RWPE2 (cell line): Measurements from ENCODE around the gene RGS6.

Source experiments
- ATAC-seq: fragments of 200-7000 bp; cut with Tn5 transposase; 3 replicates; pipeline ENCODE4 v1.9.1; 2021; ENCODE audit warnings: low read depth
- DNase-seq: peaks from one replicate; pipeline ENCODE4 v3.0.0-alpha.2; 2020; ENCODE audit warnings: low spot score
- H3K27ac ChIP-seq: fragments of 450-650 bp; 2 replicates; pipeline ENCODE4 v1.5.1; 2017; ENCODE audit warnings: mild to moderate bottlenecking; ENCODE audit not compliant: poor library complexity, severe bottlenecking
- H3K27me3 ChIP-seq: fragments of 250-450 bp; sonication (Bioruptor Pico); 2 replicates; pipeline ENCODE4 v1.5.1; 2021; ENCODE audit warnings: mild to moderate bottlenecking, moderate library complexity; ENCODE audit not compliant: insufficient read depth, poor library complexity, severe bottlenecking
- H3K36me3 ChIP-seq: fragments of 250-450 bp; sonication (Bioruptor Pico); 2 replicates; pipeline ENCODE4 v1.5.1; 2020; ENCODE audit warnings: low read depth, mild to moderate bottlenecking, moderate library complexity
- H3K4me1 ChIP-seq: fragments of 250-450 bp; sonication (Bioruptor Pico); 2 replicates; pipeline ENCODE4 v1.5.1; 2021; ENCODE audit warnings: mild to moderate bottlenecking, moderate library complexity; ENCODE audit not compliant: insufficient read depth, poor library complexity, severe bottlenecking
- H3K4me3 ChIP-seq: fragments of 250-450 bp; sonication (Bioruptor Pico); 2 replicates; pipeline ENCODE4 v1.5.1; 2021; ENCODE audit warnings: mild to moderate bottlenecking, moderate library complexity; ENCODE audit not compliant: severe bottlenecking
- H3K9me3 ChIP-seq: fragments of 250-450 bp; sonication (Bioruptor Pico); 2 replicates; pipeline ENCODE4 v1.5.1; 2021; ENCODE audit warnings: mild to moderate bottlenecking, moderate library complexity; ENCODE audit not compliant: severe bottlenecking
- CTCF ChIP-seq: fragments of 450-650 bp; IDR thresholded peaks from one replicate; pipeline ENCODE4 v1.5.1; 2017; ENCODE audit warnings: mild to moderate bottlenecking, moderate library complexity; ENCODE audit not compliant: poor library complexity, severe bottlenecking

Gene RGS6

DNA sequence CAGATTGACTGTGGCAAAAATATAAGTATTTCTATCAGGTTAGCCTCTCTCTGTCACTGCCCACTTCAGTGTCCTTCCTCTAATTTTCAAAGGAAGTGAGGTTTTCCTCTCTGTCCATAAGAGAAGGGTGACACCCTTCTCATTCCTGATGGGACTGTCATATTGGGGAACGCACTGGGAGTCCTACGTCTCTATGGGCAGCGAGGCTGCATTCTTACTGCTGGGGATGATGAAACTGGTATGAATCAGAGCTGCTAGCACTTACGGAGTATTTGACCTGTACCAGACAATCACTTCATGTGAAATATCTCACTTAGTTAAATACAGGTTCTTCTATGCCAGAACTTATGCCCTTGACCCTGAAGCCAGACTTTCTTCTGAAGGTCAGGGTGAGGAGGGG, 525.4 kb downstream of the RGS6 start:
- Histone ChIP-seq H3K4me1 (no peaks in the 10 kb centered on the region), H3K4me3 (no peak overlapping the region), H3K27ac (no peak overlapping the region), H3K9me3 (no peaks in the 10 kb centered on the region), H3K27me3 (no peaks in the 10 kb centered on the region), H3K36me3 (no peaks in the 10 kb centered on the region)
- ATAC-seq (peak; percentile 97), DNase-seq (no peak)
- no peak for TF ChIP-seq CTCF

- Histone ChIP-seq H3K9me3 (no peaks in the 10 kb centered on the region), H3K36me3 (no peaks in the 10 kb centered on the region), H3K27ac (no peak overlapping the region), H3K4me3 (no peak overlapping the region), H3K27me3 (no peaks in the 10 kb centered on the region), H3K4me1 (no peaks in the 10 kb centered on the region)
- no peak for DNase-seq
- TF ChIP-seq CTCF: no peak
- no peak for ATAC-seq
Observed at GRCh38 chr14:72462056-72462455, 529.8 kb downstream of the RGS6 start.

DNA sequence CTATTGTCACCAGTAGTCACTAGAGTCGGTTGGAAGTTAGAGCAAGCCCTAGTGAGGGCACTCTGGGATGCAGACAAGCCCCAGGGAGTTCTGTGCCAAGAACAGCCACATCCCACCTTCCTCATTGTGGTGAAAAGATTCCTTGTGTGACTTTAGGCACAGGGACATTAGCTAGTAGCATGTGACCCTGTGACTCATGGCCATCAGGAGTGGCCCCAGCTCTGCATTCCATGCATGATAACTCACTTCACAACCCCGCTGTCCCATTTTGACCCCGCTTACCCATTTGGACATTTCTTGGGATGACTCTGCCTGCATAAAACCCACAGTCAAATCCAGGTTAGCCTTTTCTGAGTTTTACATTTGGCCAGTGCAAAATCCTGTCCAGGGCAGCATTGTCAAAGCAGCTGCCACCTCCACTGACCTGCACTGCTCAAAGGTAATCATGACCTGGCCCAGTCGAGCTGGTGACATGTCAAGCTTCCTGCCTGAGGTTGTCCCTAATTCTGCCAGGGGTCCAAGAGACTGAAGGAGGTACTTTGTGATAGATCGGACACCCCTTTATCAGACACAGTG, 531.1 kb downstream of the RGS6 start:
- H3K4me1 ChIP-seq: no peaks in the 10 kb centered on the region
- ATAC-seq (no peak), DNase-seq (no peak)

DNA sequence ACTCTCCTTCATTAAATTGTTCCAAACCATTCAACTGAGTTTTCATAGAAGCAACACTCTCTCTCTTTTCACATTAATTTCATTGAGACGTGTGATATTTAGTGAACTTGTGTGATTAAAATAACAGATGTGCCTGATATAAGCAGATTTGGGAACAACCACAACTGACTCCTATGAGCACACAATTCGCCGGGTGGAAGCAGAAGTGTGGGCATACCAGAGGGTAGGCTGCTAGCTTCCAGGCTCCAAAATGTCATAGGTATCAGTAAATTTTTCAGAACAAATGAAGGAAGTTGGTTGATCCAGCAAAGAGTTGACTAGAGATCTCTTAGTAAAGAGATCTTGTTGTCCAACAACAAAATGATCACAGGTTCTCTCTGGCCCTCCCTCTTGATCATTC, 532.0 kb downstream of the RGS6 start:
- no peak for ATAC-seq
- no peak overlapping the region for H3K4me3 ChIP-seq
- H3K36me3 ChIP-seq: no peaks in the 10 kb centered on the region
- H3K27ac ChIP-seq: no peak overlapping the region
- no peaks in the 10 kb centered on the region for H3K9me3 ChIP-seq
- TF ChIP-seq CTCF: no peak
- H3K27me3 ChIP-seq: no peaks in the 10 kb centered on the region
- DNase-seq: no peak
- H3K4me1 ChIP-seq: no peaks in the 10 kb centered on the region

More for the DNA sequence above, 531.1 kb downstream of the RGS6 start:
- no peaks in the 10 kb centered on the region for H3K36me3 ChIP-seq
- no peak overlapping the region for H3K27ac ChIP-seq
- TF ChIP-seq CTCF: no peak
- no peaks in the 10 kb centered on the region for H3K9me3 ChIP-seq
- no peak overlapping the region for H3K4me3 ChIP-seq
- no peaks in the 10 kb centered on the region for H3K27me3 ChIP-seq

DNA sequence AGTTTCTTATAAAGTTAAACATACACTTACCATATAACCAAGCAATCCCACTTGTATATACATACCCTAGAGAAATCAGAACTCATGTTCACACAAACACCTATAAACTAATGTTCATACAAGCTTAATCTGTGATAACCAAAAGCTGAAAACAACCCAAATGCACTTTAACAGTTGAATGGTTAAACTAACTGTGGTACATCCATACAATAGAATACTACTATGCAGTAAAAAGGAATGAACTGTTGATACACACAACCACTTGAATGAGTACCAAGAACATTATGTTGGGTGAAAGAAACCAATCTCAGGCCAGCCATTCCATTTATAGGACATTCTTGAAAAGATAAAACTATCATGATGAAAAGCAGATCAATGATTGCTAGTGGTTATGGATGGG, 534.1 kb downstream of the RGS6 start:
- no peak overlapping the region for H3K27ac ChIP-seq
- ATAC-seq (no peak), DNase-seq (no peak)
- H3K27me3 ChIP-seq: peaks cover 16% of the 10 kb centered on the region
- no peak for TF ChIP-seq CTCF
- no peaks in the 10 kb centered on the region for H3K36me3 ChIP-seq
- no peak overlapping the region for H3K4me3 ChIP-seq
- no peaks in the 10 kb centered on the region for H3K4me1 ChIP-seq
- no peaks in the 10 kb centered on the region for H3K9me3 ChIP-seq
